Sigmoid colon (tissue), 4 donors: ENCODE measurements around the gene SETBP1.

Experiments
- CTCF ChIP-seq, 4 experiments: fragments of 450-650 bp in 3 of 4; fragments of 200-600 bp in 1 of 4; IDR thresholded peaks; one replicate each; pipeline ENCODE4 v1.5.1; 2016 to 2019; ENCODE audit warnings: antibody characterized with exemption in 4 of 4, mild to moderate bottlenecking in 3 of 4, moderate library complexity in 2 of 4
- POLR2A ChIP-seq, 2 donors: fragments of 450-650 bp; IDR thresholded peaks; one replicate each; pipeline ENCODE4 v1.6.1; 2016; ENCODE audit warnings: antibody characterized with exemption in 2 of 2, mild to moderate bottlenecking in 2 of 2, moderate library complexity in 2 of 2
- POLR2AphosphoS5 ChIP-seq, 4 donors: sonication (generic); formaldehyde crosslinking; IDR thresholded peaks; one replicate each; pipeline ENCODE4 v1.6.1; 2017; ENCODE audit warnings: antibody characterized with exemption in 4 of 4

GRCh38 chr18:44741085-44741484 is 60.4 kb downstream of the SETBP1 start:
- no peak for TF ChIP-seq POLR2A (IDR thresholded peaks at IDR 0.05)
- no peak for TF ChIP-seq CTCF (IDR thresholded peaks at IDR 0.05)
- no peak for TF ChIP-seq POLR2AphosphoS5 (IDR thresholded peaks at IDR 0.05)
